Activated T-cell treated with anti-CD3 and anti-CD28 coated beads, Interleukin-2, amount 50 U/mL, for 24 hours (primary cell): ENCODE results near the gene PLRG1.

Experiments
- DNase-seq: peaks from one replicate; pipeline ENCODE4 v3.0.0-alpha.2; 2020
- H3K27ac Mint-ChIP-seq: 2 replicates; pipeline ENCODE4 v1.8.0; 2020; ENCODE audit warnings: mild to moderate bottlenecking, mixed read lengths
- H3K27me3 Mint-ChIP-seq: 2 replicates; pipeline ENCODE4 v1.8.0; 2020; ENCODE audit warnings: mixed read lengths
- H3K36me3 Mint-ChIP-seq: 2 replicates; pipeline ENCODE4 v1.8.0; 2020; ENCODE audit warnings: low read depth, mixed read lengths
- H3K4me1 Mint-ChIP-seq: 2 replicates; pipeline ENCODE4 v1.8.0; 2020; ENCODE audit warnings: low read depth, mixed read lengths
- H3K4me3 Mint-ChIP-seq: 2 replicates; pipeline ENCODE4 v1.8.0; 2020; ENCODE audit warnings: mild to moderate bottlenecking, moderate library complexity, mixed read lengths
- H3K9me3 Mint-ChIP-seq: 2 replicates; pipeline ENCODE4 v1.8.0; 2020; ENCODE audit warnings: mixed read lengths

The PLRG1 gene

DNA sequence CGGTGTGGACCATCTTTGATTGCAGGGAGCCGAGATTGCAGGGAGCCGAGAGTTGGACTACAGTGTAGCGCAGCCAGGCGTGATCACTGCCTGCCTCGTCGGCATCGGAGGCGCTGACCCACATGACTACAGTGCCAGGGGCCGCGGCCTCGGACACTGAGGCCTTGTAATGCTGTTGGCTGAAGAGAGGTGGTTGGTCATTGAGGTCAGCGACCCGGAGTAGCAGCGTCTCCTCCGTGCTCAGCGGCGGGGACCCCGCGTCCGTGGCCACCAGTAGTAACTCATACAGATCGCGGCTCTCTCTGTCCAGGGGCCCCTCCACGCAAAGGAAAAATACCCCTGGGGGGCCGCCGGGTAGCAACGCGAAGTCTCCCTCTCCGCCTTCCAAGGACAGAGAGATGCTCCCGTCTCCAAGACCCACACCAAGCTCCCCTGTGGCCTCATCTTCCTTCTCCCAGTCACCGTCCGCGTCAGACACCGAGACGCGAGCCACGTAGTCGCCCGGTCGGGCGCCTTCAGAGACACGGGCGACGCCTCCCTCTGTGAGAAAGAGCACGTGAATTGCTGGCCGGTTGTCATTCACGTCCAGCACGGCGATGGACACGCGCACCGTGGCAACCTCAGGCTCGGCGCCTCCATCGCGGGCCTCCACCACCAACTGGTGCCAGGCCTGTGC, 60.5 kb downstream of the PLRG1 start:
- Mint-ChIP-seq H3K27me3 (peaks cover 67% of the 10 kb centered on the region), H3K36me3 (no peaks in the 10 kb centered on the region)

DNA sequence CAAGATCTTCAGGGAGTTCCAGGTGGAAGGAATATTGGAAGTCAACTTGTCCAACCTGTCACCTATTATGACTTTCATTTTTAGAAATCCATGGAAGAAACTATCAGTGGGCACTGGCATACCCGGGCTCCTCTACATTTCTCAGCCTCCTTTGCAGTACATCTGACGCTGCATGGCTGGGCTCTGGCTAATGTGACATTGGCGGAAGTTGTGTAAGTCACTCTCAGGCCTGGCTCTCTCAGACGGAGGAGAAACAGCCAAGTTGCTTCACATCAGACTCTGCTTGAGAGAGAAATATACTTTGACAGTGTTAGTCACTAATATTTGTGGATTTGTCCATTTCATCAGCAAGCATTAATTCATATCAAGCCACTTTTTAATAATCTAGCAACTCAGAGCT, 63.1 kb downstream of the PLRG1 start:
- Mint-ChIP-seq H3K36me3 (no peaks in the 10 kb centered on the region), H3K9me3 (no peaks in the 10 kb centered on the region), H3K27me3 (peaks cover 44% of the 10 kb centered on the region), H3K4me3 (no peak overlapping the region), H3K4me1 (peaks cover 12% of the 10 kb centered on the region), H3K27ac (no peak overlapping the region)
- DNase-seq, result no peak

More for the DNA sequence above, 60.5 kb downstream of the PLRG1 start:
- DNase-seq, result no peak
- no peak overlapping the region for H3K27ac Mint-ChIP-seq
- no peaks in the 10 kb centered on the region for H3K9me3 Mint-ChIP-seq
- no peak overlapping the region for H3K4me3 Mint-ChIP-seq
- peaks cover 15% of the 10 kb centered on the region for H3K4me1 Mint-ChIP-seq

GRCh38 chr4:154485127-154485773, 65.0 kb downstream of the PLRG1 start:
- Mint-ChIP-seq H3K9me3 (no peaks in the 10 kb centered on the region), H3K36me3 (no peaks in the 10 kb centered on the region), H3K27me3 (peaks cover 25% of the 10 kb centered on the region), H3K4me1 (no peaks in the 10 kb centered on the region), H3K27ac (no peak overlapping the region), H3K4me3 (no peak overlapping the region)
- no peak for DNase-seq
